ENCODE data around the gene ACAN. TPM values are rescaled to one million over a fixed set of nuclear protein-coding genes. Genes with fewer than 3 reads are reported as not detected.

The ACAN gene
- total RNA-seq, 1 experiment from 2014 or later: not detected

DNA sequence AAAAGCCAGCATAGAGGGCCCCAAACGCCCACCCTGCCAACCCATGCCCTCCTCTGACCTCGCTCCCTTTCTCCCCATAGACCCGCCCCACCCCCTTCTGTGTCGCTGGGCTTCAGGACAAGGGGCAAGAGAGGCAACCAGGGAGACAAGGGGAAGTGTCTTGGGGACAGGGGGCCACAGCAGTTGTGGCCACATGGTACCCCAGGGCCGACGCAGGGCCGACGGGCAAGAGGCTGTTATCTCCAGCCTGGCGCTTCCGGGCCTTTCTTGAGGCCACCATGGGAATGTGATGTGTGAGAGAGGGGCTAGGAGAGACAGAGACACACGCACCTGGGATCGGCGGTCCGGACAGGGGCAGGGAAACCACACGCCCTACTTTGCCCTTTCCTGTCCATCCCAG, 95.5 kb downstream of the ACAN start:
- Histone ChIP-seq H3K27me3 (replicated peaks) (peaks cover 5% of the 10 kb centered on the region; the same call in 1 of the 2 replicates), H3K27ac (no peak overlapping the region), H3K36me3 (peaks cover 43% of the 10 kb centered on the region), H3K4me3 (no peak overlapping the region), H3K4me1 (replicated peaks) (peaks cover 36% of the 10 kb centered on the region), H3K9me3 (replicated peaks) (no peaks in the 10 kb centered on the region)
- no peak for DNase-seq (ENCODE audit: low read depth in 1 of 2, low spot score in 2 of 2)

DNA sequence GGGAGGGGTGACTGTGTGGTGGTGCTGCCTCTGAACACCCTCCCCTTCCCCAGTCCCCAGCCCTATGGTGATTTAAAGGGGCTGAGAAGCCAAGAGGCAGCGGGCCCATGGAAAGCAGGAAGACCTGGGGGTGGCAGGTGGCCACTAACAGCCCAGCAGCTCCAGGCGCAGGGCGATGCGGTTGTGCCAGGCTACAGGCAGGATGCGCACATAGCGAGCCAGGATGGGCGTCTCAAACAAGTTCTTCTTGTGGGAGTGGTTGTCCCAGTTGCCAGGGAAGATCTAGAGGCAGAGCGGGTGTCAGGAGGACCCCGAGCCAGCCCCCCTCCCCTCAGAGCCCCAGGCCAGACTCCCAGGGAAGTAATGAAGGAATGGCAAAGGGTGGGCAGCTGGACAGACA, 96.0 kb downstream of the ACAN start:
- H3K27ac ChIP-seq: no peak overlapping the region

DNA sequence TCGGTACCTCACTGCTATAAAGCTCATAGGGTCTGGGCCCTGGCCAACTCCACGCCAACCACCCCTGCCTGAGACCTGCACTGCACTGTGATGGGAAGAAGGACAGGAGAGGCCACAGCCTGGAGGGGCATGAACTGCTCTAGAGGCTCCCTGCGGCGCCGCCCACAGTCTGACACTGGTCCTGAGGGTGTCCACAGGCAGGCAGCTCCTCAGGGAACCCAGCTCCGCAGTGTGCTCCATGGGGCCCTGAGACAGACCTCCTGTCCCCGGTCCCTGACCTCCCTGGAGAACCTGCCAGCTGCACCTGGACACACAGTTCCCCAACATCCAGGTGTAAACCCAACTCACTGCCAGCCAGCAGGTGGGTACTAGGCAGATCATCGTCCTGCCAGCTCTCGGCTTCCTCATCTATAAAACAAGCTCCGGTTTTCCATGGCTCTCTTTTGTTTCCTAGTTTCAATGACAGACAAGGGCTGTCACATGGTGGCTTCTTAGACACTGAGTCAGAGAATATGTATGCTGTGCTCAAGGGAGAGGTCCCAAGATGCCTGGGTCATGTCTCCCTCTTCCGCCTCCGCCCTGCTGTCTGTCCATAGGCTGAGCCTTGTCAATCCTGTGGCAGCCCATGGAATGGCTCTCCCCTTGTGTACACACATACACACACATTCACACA, 97.2 kb downstream of the ACAN start:
- H3K4me3 ChIP-seq: no peak overlapping the region
- peaks cover 32% of the 10 kb centered on the region for H3K4me1 ChIP-seq (replicated peaks)
- H3K36me3 ChIP-seq: peaks cover 58% of the 10 kb centered on the region
- DNase-seq (ENCODE audit: low read depth in 1 of 2, low spot score in 2 of 2): peak; percentile 68 to 82
- no peaks in the 10 kb centered on the region for H3K9me3 ChIP-seq (replicated peaks)
- no peaks in the 10 kb centered on the region for H3K27me3 ChIP-seq (replicated peaks)
- H3K27ac ChIP-seq: peak overlapping the region; percentile 64

More for the DNA sequence above, 96.0 kb downstream of the ACAN start:
- no peak for DNase-seq (ENCODE audit: low read depth in 1 of 2, low spot score in 2 of 2)
- Histone ChIP-seq H3K36me3 (peaks cover 48% of the 10 kb centered on the region), H3K4me1 (replicated peaks) (peaks cover 36% of the 10 kb centered on the region), H3K4me3 (no peak overlapping the region), H3K27me3 (replicated peaks) (peaks cover 5% of the 10 kb centered on the region; the same call in 1 of the 2 replicates), H3K9me3 (replicated peaks) (no peaks in the 10 kb centered on the region)

DNA sequence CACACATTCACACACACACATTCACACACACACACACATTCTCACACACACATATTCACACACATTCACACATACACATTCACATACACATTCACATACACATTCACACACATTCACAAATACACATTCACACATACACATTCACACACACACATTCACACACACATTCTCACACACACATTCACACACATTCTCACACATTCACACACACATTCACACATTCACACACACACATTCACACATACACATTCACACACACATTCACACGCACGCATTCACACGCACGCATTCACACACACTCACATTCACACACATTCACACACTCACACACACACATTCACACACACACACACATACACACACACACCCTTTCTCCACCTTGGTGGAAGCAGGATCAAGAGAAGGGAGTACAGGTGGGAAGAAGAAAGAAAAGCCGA, 97.8 kb downstream of the ACAN start:
- Histone ChIP-seq H3K4me3 (no peak overlapping the region), H3K27ac (peak overlapping the region; percentile 64), H3K4me1 (replicated peaks) (peaks cover 28% of the 10 kb centered on the region), H3K27me3 (replicated peaks) (no peaks in the 10 kb centered on the region), H3K36me3 (peaks cover 63% of the 10 kb centered on the region), H3K9me3 (replicated peaks) (no peaks in the 10 kb centered on the region)
- DNase-seq (ENCODE audit: low read depth in 1 of 2, low spot score in 2 of 2): no peak

DNA sequence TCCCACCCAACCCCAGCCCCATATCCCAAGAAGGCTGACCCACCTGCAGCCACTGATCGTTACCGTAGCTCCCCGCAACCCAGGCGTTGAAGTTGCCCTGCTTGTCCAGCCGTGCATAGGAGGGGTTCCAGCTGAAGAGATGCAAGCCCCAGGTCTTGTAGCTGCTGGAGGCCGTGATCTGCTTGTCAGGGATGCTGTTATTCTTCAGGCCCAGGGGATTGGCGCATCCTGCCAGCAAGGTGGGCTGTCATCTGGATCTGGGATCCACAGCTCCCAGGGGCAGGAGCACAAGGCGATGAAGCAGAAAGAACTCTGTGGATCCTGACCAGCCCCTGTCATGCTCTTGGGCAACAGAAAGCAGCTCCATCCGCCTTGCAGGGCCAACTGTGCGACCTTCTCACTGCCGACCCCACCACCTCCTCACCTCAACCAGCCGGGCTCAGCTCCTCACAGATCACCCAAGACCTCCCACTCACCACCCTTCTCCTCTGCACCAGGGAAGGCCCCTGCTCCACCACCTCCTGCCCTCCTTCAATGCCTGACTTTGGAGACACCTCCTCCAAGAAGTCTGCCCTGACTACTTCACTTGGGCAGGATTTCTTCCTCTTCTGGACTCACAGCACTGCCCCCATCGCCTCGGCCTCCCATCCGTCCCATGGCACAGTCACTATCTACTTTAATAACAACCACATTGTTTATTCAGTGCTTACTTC, 98.4 kb downstream of the ACAN start:
- Histone ChIP-seq H3K27ac (no peak overlapping the region), H3K4me1 (replicated peaks) (peaks cover 28% of the 10 kb centered on the region)

DNA sequence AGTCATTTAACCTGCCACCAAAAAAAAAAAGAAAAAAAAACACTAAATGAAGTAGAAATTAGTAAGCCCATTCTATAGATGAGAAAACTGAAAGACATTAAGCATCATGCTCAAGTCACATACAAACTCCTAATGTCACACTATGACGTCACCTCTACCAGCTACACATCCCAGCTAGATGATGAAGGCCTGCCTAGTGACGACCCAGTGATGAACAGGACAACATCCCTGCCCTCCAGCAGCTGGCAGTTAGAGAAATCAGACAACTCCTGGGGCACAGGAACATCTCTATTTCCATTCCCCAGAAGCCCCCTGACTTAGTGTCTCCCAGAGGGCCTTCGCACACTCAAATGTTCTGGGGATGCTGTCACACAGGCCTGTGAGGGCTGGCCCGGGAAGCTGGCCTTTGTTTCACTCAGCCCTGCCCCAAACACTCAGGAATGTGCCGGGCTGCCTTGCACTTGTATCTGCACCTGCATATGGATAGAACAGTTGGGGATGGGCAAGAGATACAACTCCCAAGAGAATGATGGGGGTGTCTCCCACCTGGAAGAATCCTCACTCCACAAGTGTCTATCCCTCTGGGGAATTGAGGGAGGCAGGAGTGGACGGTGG, 99.1 kb downstream of the ACAN start:
- H3K27me3 ChIP-seq (replicated peaks): no peaks in the 10 kb centered on the region
- no peak overlapping the region for H3K4me3 ChIP-seq
- no peaks in the 10 kb centered on the region for H3K9me3 ChIP-seq (replicated peaks)
- no peak for DNase-seq (ENCODE audit: low read depth in 1 of 2, low spot score in 2 of 2)
- no peak overlapping the region for H3K27ac ChIP-seq
- H3K36me3 ChIP-seq: peaks cover 68% of the 10 kb centered on the region
- H3K4me1 ChIP-seq (replicated peaks): peaks cover 23% of the 10 kb centered on the region

More for the DNA sequence above, 98.4 kb downstream of the ACAN start:
- H3K4me3 ChIP-seq: no peak overlapping the region
- no peaks in the 10 kb centered on the region for H3K27me3 ChIP-seq (replicated peaks)
- H3K36me3 ChIP-seq: peaks cover 66% of the 10 kb centered on the region
- no peak for DNase-seq (ENCODE audit: low read depth in 1 of 2, low spot score in 2 of 2)
- H3K9me3 ChIP-seq (replicated peaks): no peaks in the 10 kb centered on the region

DNA sequence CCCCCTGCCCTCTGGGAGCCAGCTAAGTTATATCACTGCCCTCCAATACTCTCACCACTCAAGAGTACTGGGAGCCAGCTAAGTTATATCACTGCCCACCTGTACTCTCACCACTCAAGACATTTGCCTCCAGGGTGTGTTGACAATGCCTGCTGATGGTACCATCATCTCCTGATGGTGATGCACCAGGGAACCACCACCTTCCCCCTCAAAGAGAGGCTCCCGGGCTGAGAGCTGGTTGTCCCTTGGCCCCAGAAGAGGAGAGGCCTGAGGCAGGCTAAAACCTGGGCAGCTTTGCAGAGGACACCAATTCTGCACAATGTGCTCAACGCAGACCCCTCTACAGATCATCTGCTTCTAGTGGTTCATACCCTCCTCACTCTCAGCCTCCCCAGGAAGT, 99.6 kb downstream of the ACAN start:
- H3K36me3 ChIP-seq: peaks cover 72% of the 10 kb centered on the region
- H3K27me3 ChIP-seq (replicated peaks): no peaks in the 10 kb centered on the region
- H3K4me1 ChIP-seq (replicated peaks): peaks cover 18% of the 10 kb centered on the region
- no peaks in the 10 kb centered on the region for H3K9me3 ChIP-seq (replicated peaks)
- no peak for DNase-seq (ENCODE audit: low read depth in 1 of 2, low spot score in 2 of 2)
- no peak overlapping the region for H3K27ac ChIP-seq
- H3K4me3 ChIP-seq: no peak overlapping the region

DNA sequence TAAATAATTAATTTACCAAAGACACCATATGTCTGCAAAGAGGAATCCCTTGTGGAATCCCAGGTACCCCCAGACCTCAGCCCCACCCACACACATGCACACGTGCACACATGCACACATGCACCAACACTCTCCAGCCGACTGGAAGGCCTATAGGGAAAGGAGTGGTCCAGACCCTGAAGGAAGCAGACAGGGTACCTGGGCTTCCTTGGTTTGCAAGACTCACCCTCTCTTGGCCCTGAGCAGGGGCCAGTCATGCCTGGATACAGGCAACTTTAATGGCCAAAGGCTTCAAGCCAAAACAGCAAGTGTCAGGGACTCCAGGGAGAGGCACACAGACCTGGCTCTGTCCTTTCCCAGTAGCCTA, 101.0 kb downstream of the ACAN start:
- Histone ChIP-seq H3K9me3 (replicated peaks) (no peaks in the 10 kb centered on the region), H3K4me3 (no peak overlapping the region), H3K36me3 (peaks cover 83% of the 10 kb centered on the region), H3K27ac (no peak overlapping the region), H3K27me3 (replicated peaks) (no peaks in the 10 kb centered on the region), H3K4me1 (replicated peaks) (peaks cover 17% of the 10 kb centered on the region)
- no peak for DNase-seq (ENCODE audit: low read depth in 1 of 2, low spot score in 2 of 2)

DNA sequence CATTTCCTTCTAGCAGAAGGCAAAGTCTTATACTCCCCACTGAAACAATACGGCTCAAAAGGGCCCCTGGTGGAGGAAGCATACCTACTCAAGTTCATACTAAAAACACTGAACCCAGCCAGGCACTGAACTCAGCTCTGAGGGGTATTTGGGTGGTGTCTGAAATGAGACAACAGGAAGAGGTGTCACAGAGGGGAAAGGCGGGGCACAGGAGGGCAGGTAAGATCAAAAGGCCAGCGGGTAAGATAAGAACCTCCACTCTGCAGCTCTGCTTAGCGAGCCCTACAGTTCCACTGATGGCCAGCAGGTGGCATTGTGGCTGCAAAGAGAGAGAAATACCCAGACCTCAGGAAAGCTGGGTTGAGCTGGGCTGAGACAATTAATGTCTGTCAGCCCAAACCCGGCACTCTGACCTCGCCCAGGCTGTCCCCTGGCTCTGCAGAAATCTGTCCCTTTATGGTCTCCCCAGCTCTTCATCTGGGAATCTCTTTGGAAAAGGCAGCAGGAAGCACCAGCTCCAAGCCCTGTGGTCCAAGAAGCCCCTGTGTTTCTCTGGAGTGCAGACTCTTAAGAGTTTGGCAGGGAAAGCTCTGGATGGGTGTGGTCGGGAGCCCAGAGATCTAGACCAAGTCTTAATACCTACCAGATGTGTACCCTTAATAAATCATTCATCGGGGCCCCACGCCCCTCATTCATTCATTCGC, 101.5 kb downstream of the ACAN start:
- Histone ChIP-seq H3K27ac (no peak overlapping the region), H3K27me3 (replicated peaks) (no peaks in the 10 kb centered on the region), H3K4me3 (no peak overlapping the region), H3K9me3 (replicated peaks) (no peaks in the 10 kb centered on the region), H3K36me3 (peaks cover 83% of the 10 kb centered on the region), H3K4me1 (replicated peaks) (peaks cover 17% of the 10 kb centered on the region)
- DNase-seq (ENCODE audit: low read depth in 1 of 2, low spot score in 2 of 2): peak; percentile 80 to 83

DNA sequence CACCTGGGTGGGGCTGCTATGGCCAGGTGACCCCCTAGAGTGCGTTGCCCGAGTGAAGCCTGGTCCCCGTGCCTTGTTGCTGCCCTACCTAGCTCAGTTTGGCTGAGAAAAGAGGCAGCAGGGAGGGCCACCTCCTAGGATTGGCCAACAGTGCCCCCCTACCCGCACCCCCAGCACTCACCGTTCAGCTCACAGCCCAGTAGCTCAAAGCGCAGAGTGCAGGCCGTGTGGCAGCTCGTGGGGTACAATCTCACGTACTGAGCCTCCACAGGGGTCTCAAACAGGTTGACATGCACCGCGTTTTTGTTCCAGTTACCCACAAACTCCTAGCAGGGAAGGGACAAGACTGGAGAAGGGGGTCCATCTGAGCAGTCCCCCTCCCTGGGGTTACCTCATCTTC, 102.3 kb downstream of the ACAN start:
- Histone ChIP-seq H3K4me3 (no peak overlapping the region), H3K36me3 (peaks cover 86% of the 10 kb centered on the region), H3K4me1 (replicated peaks) (peaks cover 11% of the 10 kb centered on the region), H3K27ac (no peak overlapping the region), H3K27me3 (replicated peaks) (no peaks in the 10 kb centered on the region), H3K9me3 (replicated peaks) (no peaks in the 10 kb centered on the region)
- no peak for DNase-seq (ENCODE audit: low read depth in 1 of 2, low spot score in 2 of 2)

DNA sequence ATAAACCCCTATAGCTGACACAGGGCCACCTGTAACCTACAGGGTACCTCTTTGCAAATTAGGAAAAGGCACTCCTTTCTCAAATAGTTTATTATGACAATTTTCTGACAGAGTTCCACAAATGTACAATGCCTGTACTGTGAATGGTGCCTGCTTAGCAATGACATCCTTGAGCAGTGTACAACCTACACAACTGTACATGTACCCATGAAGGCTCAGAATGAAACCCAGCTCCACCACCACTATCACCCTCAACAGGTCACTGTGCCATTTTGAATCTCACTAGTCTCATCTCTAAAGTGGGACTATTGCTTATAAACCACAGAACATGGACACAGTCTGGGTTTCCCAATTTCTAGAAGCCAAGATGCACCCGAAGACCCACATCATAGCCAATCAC, 102.9 kb downstream of the ACAN start:
- no peak for DNase-seq (ENCODE audit: low read depth in 1 of 2, low spot score in 2 of 2)
- no peak overlapping the region for H3K27ac ChIP-seq
- H3K36me3 ChIP-seq: peaks cover 89% of the 10 kb centered on the region
- no peaks in the 10 kb centered on the region for H3K9me3 ChIP-seq (replicated peaks)
- no peak overlapping the region for H3K4me3 ChIP-seq
- no peaks in the 10 kb centered on the region for H3K27me3 ChIP-seq (replicated peaks)
- H3K4me1 ChIP-seq (replicated peaks): peaks cover 9% of the 10 kb centered on the region

DNA sequence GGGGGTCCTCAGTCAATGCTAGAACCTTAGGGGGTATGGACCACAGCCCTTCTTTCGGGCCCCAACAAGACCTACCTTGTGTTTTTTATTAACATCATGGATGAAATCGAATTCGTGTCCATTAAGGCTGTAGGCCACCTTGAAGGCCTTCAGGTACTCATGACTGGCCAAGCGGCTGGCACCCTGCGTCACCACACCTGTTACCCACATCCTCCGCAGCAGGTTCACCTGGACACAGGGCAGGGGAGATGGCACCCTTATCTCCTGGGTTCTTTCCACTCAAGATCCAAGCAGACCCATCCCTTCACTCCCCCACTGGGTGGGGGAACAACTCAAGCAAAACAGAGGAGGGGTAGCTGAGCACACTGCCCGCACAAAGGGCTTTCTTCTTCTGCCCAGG, 103.3 kb downstream of the ACAN start:
- no peak overlapping the region for H3K27ac ChIP-seq
- H3K36me3 ChIP-seq: peaks cover 87% of the 10 kb centered on the region

DNA sequence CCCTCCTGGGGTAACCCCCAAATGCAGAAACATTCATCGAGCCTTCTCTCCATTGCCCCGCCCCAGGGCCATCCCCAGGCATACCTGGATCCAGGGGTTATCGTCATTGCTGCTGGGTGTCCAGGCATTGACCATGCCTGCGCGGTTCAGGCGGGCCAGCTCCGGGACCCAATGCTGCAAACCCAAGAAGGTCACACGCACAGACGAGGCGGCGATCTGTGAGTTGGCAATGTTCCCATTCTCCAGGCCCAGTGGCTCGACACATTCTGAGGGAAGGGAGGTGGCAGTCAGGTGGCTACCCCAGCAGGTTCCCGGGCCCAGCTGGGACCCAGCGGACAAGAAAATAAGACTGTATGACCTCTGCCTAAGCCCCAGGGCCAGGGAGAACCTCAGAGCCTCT, 103.9 kb downstream of the ACAN start:
- Histone ChIP-seq H3K36me3 (peaks cover 84% of the 10 kb centered on the region), H3K4me1 (replicated peaks) (peaks cover 17% of the 10 kb centered on the region), H3K27me3 (replicated peaks) (no peaks in the 10 kb centered on the region), H3K4me3 (no peak overlapping the region), H3K9me3 (replicated peaks) (no peaks in the 10 kb centered on the region), H3K27ac (no peak overlapping the region)
- DNase-seq (ENCODE audit: low read depth in 1 of 2, low spot score in 2 of 2): no peak

More for the DNA sequence above, 103.3 kb downstream of the ACAN start:
- Histone ChIP-seq H3K4me3 (no peak overlapping the region), H3K27me3 (replicated peaks) (no peaks in the 10 kb centered on the region), H3K9me3 (replicated peaks) (no peaks in the 10 kb centered on the region), H3K4me1 (replicated peaks) (peaks cover 11% of the 10 kb centered on the region)
- no peak for DNase-seq (ENCODE audit: low read depth in 1 of 2, low spot score in 2 of 2)

DNA sequence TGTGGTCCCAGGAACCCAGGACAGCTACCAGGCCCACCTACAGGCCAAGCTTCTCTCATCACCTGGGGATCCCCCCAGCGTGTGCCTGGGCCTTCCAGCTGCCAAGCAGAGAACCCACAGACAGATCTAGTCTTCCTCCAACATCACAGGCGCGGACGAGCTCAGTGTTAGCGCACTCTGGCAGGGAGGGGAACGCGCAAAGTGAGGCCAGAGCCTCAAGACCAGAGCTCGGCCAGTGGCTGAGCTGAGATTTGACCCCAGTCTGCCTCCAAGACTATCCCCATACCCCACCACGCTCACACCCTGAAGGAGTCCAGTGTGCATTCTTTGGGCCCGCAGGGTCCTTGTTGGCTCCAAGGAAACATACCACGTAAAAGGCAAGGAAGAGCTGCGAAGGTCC, 104.9 kb downstream of the ACAN start:
- DNase-seq (ENCODE audit: low read depth in 1 of 2, low spot score in 2 of 2): no peak
- peaks cover 76% of the 10 kb centered on the region for H3K36me3 ChIP-seq
- no peaks in the 10 kb centered on the region for H3K9me3 ChIP-seq (replicated peaks)

More for the DNA sequence above, 104.9 kb downstream of the ACAN start:
- Histone ChIP-seq H3K4me3 (no peak overlapping the region), H3K4me1 (replicated peaks) (peaks cover 23% of the 10 kb centered on the region), H3K27me3 (replicated peaks) (no peaks in the 10 kb centered on the region), H3K27ac (no peak overlapping the region)
